Uterus (tissue), 4 donors: ENCODE results near the gene MED27. TPM values are rescaled to one million over a fixed set of nuclear protein-coding genes. Genes with fewer than 3 reads are reported as not detected.

Source experiments
- DNase-seq, 2 donors: peaks; one replicate each; pipeline ENCODE4 v3.0.0-alpha.2; 2019 to 2020
- H3K27ac ChIP-seq, 2 donors: fragments of 200-600 bp; sonication (generic); 1 replicate in 1 of 2; 2 replicates in 1 of 2; pipeline ENCODE4 v1.5.1; 2016 to 2018
- H3K27me3 ChIP-seq, 2 donors: fragments of 200-600 bp; sonication (generic); one replicate each; pipeline ENCODE4 v1.5.1; 2018 to 2019; ENCODE audit warnings: control low read depth in 1 of 2
- H3K36me3 ChIP-seq, 2 donors: fragments of 200-600 bp; sonication (generic); one replicate each; pipeline ENCODE4 v1.5.1; 2019; ENCODE audit warnings: control low read depth in 1 of 2
- H3K4me1 ChIP-seq, 2 donors: fragments of 200-600 bp; sonication (generic); one replicate each; pipeline ENCODE4 v1.5.1; 2018 to 2019; ENCODE audit warnings: control low read depth in 1 of 2
- H3K4me3 ChIP-seq, 2 donors: fragments of 200-600 bp; sonication (generic); 1 replicate in 1 of 2; 2 replicates in 1 of 2; pipeline ENCODE4 v1.5.1; 2018 to 2019; ENCODE audit warnings: mild to moderate bottlenecking in 1 of 2
- H3K9me3 ChIP-seq, 2 donors: fragments of 200-600 bp; sonication (generic); one replicate each; pipeline ENCODE4 v1.5.1; 2019; ENCODE audit warnings: control low read depth in 1 of 2
- CTCF ChIP-seq, 4 experiments: fragments of 200-600 bp in 2 of 4; fragments of 450-650 bp in 2 of 4; sonication (generic) in 2 of 4; IDR thresholded peaks; one replicate each; pipeline ENCODE4 v1.5.1; 2016 to 2019; ENCODE audit warnings: antibody characterized with exemption in 4 of 4, mild to moderate bottlenecking in 2 of 4, moderate library complexity in 1 of 4
- POLR2A ChIP-seq, 2 donors: fragments of 450-650 bp; IDR thresholded peaks; one replicate each; pipeline ENCODE4 v1.6.1; 2016; ENCODE audit warnings: antibody characterized with exemption in 2 of 2, mild to moderate bottlenecking in 1 of 2, moderate library complexity in 1 of 2
- intact Hi-C: fragments of 100-400 bp; cut with DNase I; formaldehyde crosslinking; loops from one replicate; pipeline ENCODE4 v1.15.1; 2023; ENCODE audit warnings: low total_unique reads
- total RNA-seq, 4 donors: library from RNA; depleted of rRNA in 3 of 4; stranded (reverse); fragments of >200 nt in 3 of 4; gene quantifications; one replicate each; pipeline versions ENCODE4 v1.1.0 to v1.2.4, GENCODE V29; 2014 to 2023
- donor health status: DM: yes; HTN: yes; CAD: no.

MED27 gene
- total RNA-seq, 4 donors from 2014 or later: 4.6 to 29.3 (median 10.7) TPM

- Histone ChIP-seq H3K4me3 (no peak overlapping the region), H3K27ac (no peak overlapping the region), H3K36me3 (no peaks in the 10 kb centered on the region), H3K4me1 (no peaks in the 10 kb centered on the region), H3K9me3 (no peaks in the 10 kb centered on the region), H3K27me3 (no peaks in the 10 kb centered on the region)
- intact Hi-C loops: no loop called here
- no peak for DNase-seq
- TF ChIP-seq POLR2A (IDR thresholded peaks at IDR 0.05) (no peak), CTCF (IDR thresholded peaks at IDR 0.05) (no peak)
Observed at GRCh38 chr9:132046456-132046855, 33.2 kb downstream of the MED27 start.

- H3K36me3 ChIP-seq: no peaks in the 10 kb centered on the region
- H3K9me3 ChIP-seq: no peaks in the 10 kb centered on the region
- H3K4me1 ChIP-seq: no peaks in the 10 kb centered on the region
- no peaks in the 10 kb centered on the region for H3K27me3 ChIP-seq
- no peak for TF ChIP-seq POLR2A (IDR thresholded peaks at IDR 0.05)
- no peak overlapping the region for H3K4me3 ChIP-seq
- no peak overlapping the region for H3K27ac ChIP-seq
- intact Hi-C loops: no loop called here
- DNase-seq: no peak
Observed at GRCh38 chr9:132044176-132044875, 35.3 kb downstream of the MED27 start.

GRCh38 chr9:132043708-132044107, 36.0 kb downstream of the MED27 start:
- Histone ChIP-seq H3K9me3 (no peaks in the 10 kb centered on the region), H3K36me3 (no peaks in the 10 kb centered on the region), H3K4me1 (no peaks in the 10 kb centered on the region), H3K27ac (no peak overlapping the region), H3K27me3 (no peaks in the 10 kb centered on the region), H3K4me3 (no peak overlapping the region)
- no peak for DNase-seq
- intact Hi-C loops: no loop called here
- no peak for TF ChIP-seq POLR2A (IDR thresholded peaks at IDR 0.05)
- no peak for TF ChIP-seq CTCF (IDR thresholded peaks at IDR 0.05)

GRCh38 chr9:132042324-132042723, 37.3 kb downstream of the MED27 start:
- Histone ChIP-seq H3K36me3 (no peaks in the 10 kb centered on the region), H3K27ac (no peak overlapping the region), H3K9me3 (no peaks in the 10 kb centered on the region), H3K4me3 (no peak overlapping the region), H3K4me1 (no peaks in the 10 kb centered on the region), H3K27me3 (no peaks in the 10 kb centered on the region)
- no peak for TF ChIP-seq CTCF (IDR thresholded peaks at IDR 0.05)
- no peak for TF ChIP-seq POLR2A (IDR thresholded peaks at IDR 0.05)
- intact Hi-C loops: no loop called here
- DNase-seq: no peak

- intact Hi-C loops: no loop called here
- no peak for DNase-seq
- Histone ChIP-seq H3K27ac (no peak overlapping the region), H3K4me1 (no peaks in the 10 kb centered on the region), H3K4me3 (no peak overlapping the region), H3K9me3 (no peaks in the 10 kb centered on the region), H3K36me3 (no peaks in the 10 kb centered on the region), H3K27me3 (no peaks in the 10 kb centered on the region)
- no peak for TF ChIP-seq CTCF (IDR thresholded peaks at IDR 0.05)
- TF ChIP-seq POLR2A (IDR thresholded peaks at IDR 0.05): no peak
Observed at GRCh38 chr9:132041798-132042197, 37.9 kb downstream of the MED27 start.

- Histone ChIP-seq H3K9me3 (no peaks in the 10 kb centered on the region), H3K36me3 (no peaks in the 10 kb centered on the region), H3K27ac (no peak overlapping the region), H3K27me3 (no peaks in the 10 kb centered on the region), H3K4me1 (no peaks in the 10 kb centered on the region), H3K4me3 (no peak overlapping the region)
- no peak for TF ChIP-seq CTCF (IDR thresholded peaks at IDR 0.05)
- no peak for TF ChIP-seq POLR2A (IDR thresholded peaks at IDR 0.05)
- no peak for DNase-seq
- intact Hi-C loops: no loop called here
Observed at GRCh38 chr9:132040808-132041207, 38.9 kb downstream of the MED27 start.
